ENCODE results near the gene PBOV1.

- TF ChIP-seq CTCF (conservative IDR thresholded peaks at IDR 0.05; ENCODE audit: low read length) (no peak), EZH2phosphoT487 (IDR thresholded peaks at IDR 0.05; ENCODE audit: borderline replicate concordance, low read depth, low read length) (no peak)
Observed at GRCh38 chr6:138235205-138235604, 16.9 kb upstream of the PBOV1 start.

Data from OCI-LY7 (cell line).